ENCODE results near the gene ZCCHC14.
A peak's percentile ranks its signal among the peaks of the same experiment; 100 is the strongest.

Gene ZCCHC14

DNA sequence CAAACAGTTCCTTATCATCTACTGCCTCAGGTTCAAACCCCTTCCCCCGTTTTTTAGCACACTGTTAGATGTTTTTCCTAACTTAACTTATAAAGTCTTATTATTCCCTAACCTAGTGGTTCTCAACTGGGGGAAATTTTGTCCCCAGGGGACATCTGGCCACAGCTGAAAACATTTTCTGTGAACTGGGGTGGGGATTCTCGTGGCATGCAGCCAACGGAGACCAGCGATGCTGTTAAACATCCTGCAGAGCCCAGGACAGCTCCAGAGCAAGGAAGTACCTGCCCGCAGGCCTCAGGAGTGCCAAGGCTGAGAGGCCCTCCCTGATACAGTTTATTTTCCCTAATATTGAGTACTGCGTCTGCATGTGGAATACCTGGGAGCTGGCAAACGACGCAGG, 24.3 kb downstream of the ZCCHC14 start:
- no peak overlapping the region for H3K4me3 ChIP-seq (ENCODE audit: low read length)
- no peak overlapping the region for H3K4me2 ChIP-seq (ENCODE audit: low read length)
- H3K79me2 ChIP-seq (ENCODE audit: control insufficient read depth, low read length), result peaks cover 26% of the 10 kb centered on the region
- no peak for TF ChIP-seq EZH2phosphoT487 (IDR thresholded peaks at IDR 0.05; ENCODE audit: borderline replicate concordance, low read length)
- TF ChIP-seq, protein P1, sequence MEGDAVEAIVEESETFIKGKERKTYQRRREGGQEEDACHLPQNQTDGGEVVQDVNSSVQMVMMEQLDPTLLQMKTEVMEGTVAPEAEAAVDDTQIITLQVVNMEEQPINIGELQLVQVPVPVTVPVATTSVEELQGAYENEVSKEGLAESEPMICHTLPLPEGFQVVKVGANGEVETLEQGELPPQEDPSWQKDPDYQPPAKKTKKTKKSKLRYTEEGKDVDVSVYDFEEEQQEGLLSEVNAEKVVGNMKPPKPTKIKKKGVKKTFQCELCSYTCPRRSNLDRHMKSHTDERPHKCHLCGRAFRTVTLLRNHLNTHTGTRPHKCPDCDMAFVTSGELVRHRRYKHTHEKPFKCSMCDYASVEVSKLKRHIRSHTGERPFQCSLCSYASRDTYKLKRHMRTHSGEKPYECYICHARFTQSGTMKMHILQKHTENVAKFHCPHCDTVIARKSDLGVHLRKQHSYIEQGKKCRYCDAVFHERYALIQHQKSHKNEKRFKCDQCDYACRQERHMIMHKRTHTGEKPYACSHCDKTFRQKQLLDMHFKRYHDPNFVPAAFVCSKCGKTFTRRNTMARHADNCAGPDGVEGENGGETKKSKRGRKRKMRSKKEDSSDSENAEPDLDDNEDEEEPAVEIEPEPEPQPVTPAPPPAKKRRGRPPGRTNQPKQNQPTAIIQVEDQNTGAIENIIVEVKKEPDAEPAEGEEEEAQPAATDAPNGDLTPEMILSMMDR (IDR thresholded peaks at IDR 0.05; ENCODE audit: low read depth, low read length, poor library complexity, severe bottlenecking), result no peak
- H3K27ac ChIP-seq (ENCODE audit: low read depth, low read length), result no peak overlapping the region
- H4K20me1 ChIP-seq (ENCODE audit: control insufficient read depth, insufficient read depth, low read depth, low read length), result no peaks in the 10 kb centered on the region
- peaks cover 31% of the 10 kb centered on the region for H3K4me1 ChIP-seq (ENCODE audit: control insufficient read depth, low read length)
- H3K27me3 ChIP-seq (ENCODE audit: control insufficient read depth, low read length), result no peaks in the 10 kb centered on the region
- H3K9me3 ChIP-seq (ENCODE audit: control insufficient read depth, insufficient read depth, low read length), result no peaks in the 10 kb centered on the region
- H3K36me3 ChIP-seq (ENCODE audit: control insufficient read depth, low read length), result no peaks in the 10 kb centered on the region
- H3K9me2 ChIP-seq (replicated peaks; ENCODE audit: control insufficient read depth, low read length), result no peaks in the 10 kb centered on the region
- no peaks in the 10 kb centered on the region for H3F3A ChIP-seq (ENCODE audit: control insufficient read depth, insufficient read depth)

DNA sequence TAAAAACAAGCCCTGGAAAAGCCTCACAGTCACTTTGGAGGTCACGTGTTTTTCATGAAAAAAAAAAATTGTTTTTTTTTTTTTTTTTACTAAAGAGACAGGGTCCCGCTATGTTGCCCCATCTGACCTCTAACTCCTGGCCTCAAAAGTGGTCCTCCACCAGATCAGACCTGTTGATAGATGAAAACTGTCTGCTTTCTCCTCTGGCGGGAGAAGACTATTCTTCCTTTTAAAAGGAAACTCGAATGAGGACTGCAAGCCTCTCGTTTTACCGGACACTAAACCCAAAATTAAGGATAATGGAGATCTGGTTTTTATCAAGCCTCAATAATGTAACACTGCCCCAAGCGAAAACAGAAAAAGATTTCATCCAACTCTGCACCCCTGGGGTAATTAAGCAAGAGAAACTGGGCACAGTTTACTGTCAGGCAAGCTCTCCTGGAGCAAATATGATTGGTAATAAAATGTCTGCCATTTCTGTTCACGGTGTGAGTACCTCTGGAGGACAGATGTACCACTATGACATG, 25.8 kb downstream of the ZCCHC14 start:
- H3F3A ChIP-seq (ENCODE audit: control insufficient read depth, insufficient read depth), result no peaks in the 10 kb centered on the region
- no peaks in the 10 kb centered on the region for H3K9me3 ChIP-seq (ENCODE audit: control insufficient read depth, insufficient read depth, low read length)
- TF ChIP-seq, protein P1 (IDR thresholded peaks at IDR 0.05; ENCODE audit: low read depth, low read length, poor library complexity, severe bottlenecking), result no peak
- no peak for TF ChIP-seq EZH2phosphoT487 (IDR thresholded peaks at IDR 0.05; ENCODE audit: borderline replicate concordance, low read length)
- peaks cover 19% of the 10 kb centered on the region for H3K79me2 ChIP-seq (ENCODE audit: control insufficient read depth, low read length)
- H3K36me3 ChIP-seq (ENCODE audit: control insufficient read depth, low read length), result no peaks in the 10 kb centered on the region
- H3K4me2 ChIP-seq (ENCODE audit: low read length), result no peak overlapping the region
- H3K27me3 ChIP-seq (ENCODE audit: control insufficient read depth, low read length), result no peaks in the 10 kb centered on the region
- no peak overlapping the region for H3K27ac ChIP-seq (ENCODE audit: low read depth, low read length)
- H4K20me1 ChIP-seq (ENCODE audit: control insufficient read depth, insufficient read depth, low read depth, low read length), result no peaks in the 10 kb centered on the region
- H3K4me3 ChIP-seq (ENCODE audit: low read length), result no peak overlapping the region
- H3K9me2 ChIP-seq (replicated peaks; ENCODE audit: control insufficient read depth, low read length), result no peaks in the 10 kb centered on the region
- H3K4me1 ChIP-seq (ENCODE audit: control insufficient read depth, low read length), result peaks cover 31% of the 10 kb centered on the region

DNA sequence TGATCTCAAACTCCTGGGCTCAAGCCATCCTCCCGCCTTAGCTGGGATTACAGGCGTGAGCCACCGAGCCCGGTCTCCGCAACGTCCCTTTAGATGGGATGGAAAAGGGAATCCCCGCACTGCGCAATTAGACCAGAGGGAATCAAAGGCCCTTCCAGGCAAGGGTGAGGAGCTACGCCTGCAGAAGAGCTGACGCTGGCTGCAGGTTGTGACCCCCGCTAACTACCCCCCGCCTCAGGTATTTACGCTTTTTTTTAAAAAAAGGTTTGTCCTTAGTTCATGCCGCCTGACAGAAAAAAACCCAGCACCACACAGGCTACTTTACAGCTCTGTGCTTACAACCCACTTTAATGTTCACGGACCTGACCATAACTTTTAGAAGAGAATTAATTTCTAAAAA, 26.9 kb downstream of the ZCCHC14 start:
- Histone ChIP-seq H3K79me2 (ENCODE audit: control insufficient read depth, low read length) (peaks cover 12% of the 10 kb centered on the region), H4K20me1 (ENCODE audit: control insufficient read depth, insufficient read depth, low read depth, low read length) (no peaks in the 10 kb centered on the region), H3K4me1 (ENCODE audit: control insufficient read depth, low read length) (peaks cover 37% of the 10 kb centered on the region), H3K27ac (ENCODE audit: low read depth, low read length) (no peak overlapping the region), H3K4me2 (ENCODE audit: low read length) (peak overlapping the region; percentile 24; the same call in 1 of the 2 replicates), H3K9me3 (ENCODE audit: control insufficient read depth, insufficient read depth, low read length) (no peaks in the 10 kb centered on the region), H3K4me3 (ENCODE audit: low read length) (no peak overlapping the region), H3K36me3 (ENCODE audit: control insufficient read depth, low read length) (no peaks in the 10 kb centered on the region), H3K27me3 (ENCODE audit: control insufficient read depth, low read length) (no peaks in the 10 kb centered on the region), H3K9me2 (replicated peaks; ENCODE audit: control insufficient read depth, low read length) (no peaks in the 10 kb centered on the region), H3F3A (ENCODE audit: control insufficient read depth, insufficient read depth) (no peaks in the 10 kb centered on the region)
- no peak for TF ChIP-seq EZH2phosphoT487 (IDR thresholded peaks at IDR 0.05; ENCODE audit: borderline replicate concordance, low read length)

DNA sequence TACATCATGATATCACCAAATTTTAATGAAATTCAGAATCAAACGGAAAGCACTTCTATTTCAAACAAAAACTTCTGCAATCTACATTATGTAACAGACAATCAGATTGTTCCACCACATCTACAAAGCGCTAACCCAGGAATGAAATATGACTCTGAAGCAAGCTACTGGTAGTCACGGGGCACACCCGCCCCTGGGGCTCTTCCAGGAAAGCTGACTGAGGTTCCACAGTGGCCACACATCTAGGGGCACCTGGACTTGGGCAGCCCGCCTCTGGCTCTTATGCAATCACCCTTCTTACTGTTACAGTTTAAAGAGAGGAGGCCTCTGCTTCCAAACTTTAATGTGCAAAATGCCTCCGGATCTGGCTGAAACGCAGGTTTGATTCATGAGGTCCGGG, 27.5 kb downstream of the ZCCHC14 start:
- no peaks in the 10 kb centered on the region for H3K36me3 ChIP-seq (ENCODE audit: control insufficient read depth, low read length)
- TF ChIP-seq, protein P1 (IDR thresholded peaks at IDR 0.05; ENCODE audit: low read depth, low read length, poor library complexity, severe bottlenecking), result no peak
- TF ChIP-seq EZH2phosphoT487 (IDR thresholded peaks at IDR 0.05; ENCODE audit: borderline replicate concordance, low read length), result no peak
- peak overlapping the region; percentile 29 for H3K4me3 ChIP-seq (ENCODE audit: low read length)
- peaks cover 12% of the 10 kb centered on the region for H3K79me2 ChIP-seq (ENCODE audit: control insufficient read depth, low read length)
- peak overlapping the region; percentile 53 for H3K27ac ChIP-seq (ENCODE audit: low read depth, low read length)
- H3K27me3 ChIP-seq (ENCODE audit: control insufficient read depth, low read length), result no peaks in the 10 kb centered on the region
- no peaks in the 10 kb centered on the region for H3K9me2 ChIP-seq (replicated peaks; ENCODE audit: control insufficient read depth, low read length)
- H3K4me1 ChIP-seq (ENCODE audit: control insufficient read depth, low read length), result peaks cover 37% of the 10 kb centered on the region
- no peaks in the 10 kb centered on the region for H4K20me1 ChIP-seq (ENCODE audit: control insufficient read depth, insufficient read depth, low read depth, low read length)
- no peaks in the 10 kb centered on the region for H3F3A ChIP-seq (ENCODE audit: control insufficient read depth, insufficient read depth)
- H3K4me2 ChIP-seq (ENCODE audit: low read length), result peak overlapping the region; percentile 47
- H3K9me3 ChIP-seq (ENCODE audit: control insufficient read depth, insufficient read depth, low read length), result no peaks in the 10 kb centered on the region

Measured in DOHH2 (cell line).